ENCODE measurements around the gene USH2A.
A peak's percentile ranks its signal among the peaks of the same experiment; 100 is the strongest.

Gene USH2A

GRCh38 chr1:215957663-215958062, 465.6 kb downstream of the USH2A start:
- no peak for DNase-seq (ENCODE audit: extremely low read depth, low read depth)
- H3K4me3 ChIP-seq (replicated peaks; ENCODE audit: low read depth, low read length) = no peak overlapping the region

GRCh38 chr1:215932558-215932957, 490.7 kb downstream of the USH2A start:
- DNase-seq (ENCODE audit: extremely low read depth, low read depth) = no peak
- H3K4me3 ChIP-seq (replicated peaks; ENCODE audit: low read depth, low read length) = no peak overlapping the region
- no peak for TF ChIP-seq CTCF (IDR thresholded peaks at IDR 0.05; ENCODE audit: low read depth, low read length, missing control alignments)

More at GRCh38 chr1:215957663-215958062, 465.6 kb downstream of the USH2A start:
- TF ChIP-seq CTCF (IDR thresholded peaks at IDR 0.05; ENCODE audit: low read depth, low read length, missing control alignments) = no peak

- H3K4me3 ChIP-seq (replicated peaks; ENCODE audit: low read depth, low read length) = no peak overlapping the region
- no peak for TF ChIP-seq CTCF (IDR thresholded peaks at IDR 0.05; ENCODE audit: low read depth, low read length, missing control alignments)
- no peak for DNase-seq (ENCODE audit: extremely low read depth, low read depth)
Observed at GRCh38 chr1:215926670-215927069, 496.6 kb downstream of the USH2A start.

GRCh38 chr1:215923129-215923824, 500.0 kb downstream of the USH2A start:
- TF ChIP-seq CTCF (IDR thresholded peaks at IDR 0.05; ENCODE audit: low read depth, low read length, missing control alignments) = no peak
- no peak for DNase-seq (ENCODE audit: extremely low read depth, low read depth)

GRCh38 chr1:215911406-215911968, 511.8 kb downstream of the USH2A start:
- TF ChIP-seq CTCF (IDR thresholded peaks at IDR 0.05; ENCODE audit: low read depth, low read length, missing control alignments) = peak; percentile 8
- H3K4me3 ChIP-seq (replicated peaks; ENCODE audit: low read depth, low read length) = no peak overlapping the region
- DNase-seq (ENCODE audit: extremely low read depth, low read depth) = no peak

More at GRCh38 chr1:215923129-215923824, 500.0 kb downstream of the USH2A start:
- no peak overlapping the region for H3K4me3 ChIP-seq (replicated peaks; ENCODE audit: low read depth, low read length)

GRCh38 chr1:215905493-215906115, 517.6 kb downstream of the USH2A start:
- DNase-seq (ENCODE audit: extremely low read depth, low read depth) = no peak
- no peak for TF ChIP-seq CTCF (IDR thresholded peaks at IDR 0.05; ENCODE audit: low read depth, low read length, missing control alignments)
- no peak overlapping the region for H3K4me3 ChIP-seq (replicated peaks; ENCODE audit: low read depth, low read length)
